NB4 (cell line): ENCODE results near the gene NRP1.

ENCODE experiments used
- DNase-seq: peaks from one replicate; pipeline ENCODE4 v3.0.0; 2010; ENCODE audit warnings: low read depth
- H3K4me3 ChIP-seq: one replicate; pipeline ENCODE4 v1.5.1; 2011; ENCODE audit warnings: mild to moderate bottlenecking, low read depth, low read length, moderate library complexity
- MYC ChIP-seq: IDR thresholded peaks from 2 replicates; pipeline ENCODE4 v1.6.1; 2011; ENCODE audit warnings: low read depth, low read length
- POLR2A ChIP-seq: IDR thresholded peaks from 2 replicates; pipeline ENCODE4 v1.6.1; 2011; ENCODE audit warnings: mild to moderate bottlenecking; ENCODE audit not compliant: insufficient read length; ENCODE audit errors: extremely low read depth
- TF ChIP-seq, protein P1 (sequence below): IDR thresholded peaks from one replicate; pipeline ENCODE4 v1.5.1; 2012; ENCODE audit warnings: low read depth, low read length
- TF ChIP-seq, protein P2 (sequence below): IDR thresholded peaks from 2 replicates; pipeline ENCODE4 v1.6.1; 2011; ENCODE audit warnings: low read depth, low read length

NRP1 gene

DNA sequence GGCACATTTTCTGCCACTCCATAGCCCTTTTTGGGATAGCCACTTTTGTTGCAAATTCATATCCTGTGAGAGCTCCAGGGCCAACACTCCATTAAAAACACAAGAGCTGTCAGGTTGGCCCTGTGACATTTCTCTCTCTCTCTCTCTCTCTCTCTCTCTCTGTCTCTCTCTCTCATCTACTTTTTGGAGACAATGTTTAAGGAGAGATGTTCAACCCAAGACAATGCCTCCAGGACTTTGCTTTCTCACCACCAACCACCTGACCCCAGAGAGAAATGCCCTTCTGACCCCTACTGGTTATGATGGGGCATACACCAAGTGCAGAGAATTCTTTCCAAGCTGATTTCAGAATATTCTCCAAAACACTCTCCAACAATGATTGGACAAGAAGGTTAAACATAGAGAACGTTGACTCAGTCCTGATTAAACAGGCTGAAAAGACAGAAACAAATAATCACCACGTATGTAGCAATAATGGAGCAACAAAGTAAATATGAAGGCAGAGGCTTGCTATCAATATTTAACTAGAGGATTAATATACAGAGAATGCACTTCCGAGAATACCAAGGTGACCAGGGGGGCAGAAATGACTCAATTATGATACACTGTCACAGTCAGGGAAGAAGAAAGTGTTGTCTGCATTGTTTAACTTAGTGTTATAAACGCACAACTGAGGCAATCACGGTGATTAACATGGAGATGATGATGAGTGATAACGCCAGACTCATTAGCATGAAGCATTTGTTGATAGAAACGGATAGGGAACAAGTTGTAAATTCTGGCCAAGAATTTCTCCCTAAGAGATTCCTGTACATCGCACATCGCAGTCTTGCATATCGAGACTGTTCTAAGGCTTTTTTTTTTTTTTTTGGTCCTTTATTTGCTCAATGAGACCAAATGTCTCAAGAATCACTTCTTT is 178.5 kb downstream of the NRP1 start:
- TF ChIP-seq POLR2A, result no peak
- TF ChIP-seq, protein P1, sequence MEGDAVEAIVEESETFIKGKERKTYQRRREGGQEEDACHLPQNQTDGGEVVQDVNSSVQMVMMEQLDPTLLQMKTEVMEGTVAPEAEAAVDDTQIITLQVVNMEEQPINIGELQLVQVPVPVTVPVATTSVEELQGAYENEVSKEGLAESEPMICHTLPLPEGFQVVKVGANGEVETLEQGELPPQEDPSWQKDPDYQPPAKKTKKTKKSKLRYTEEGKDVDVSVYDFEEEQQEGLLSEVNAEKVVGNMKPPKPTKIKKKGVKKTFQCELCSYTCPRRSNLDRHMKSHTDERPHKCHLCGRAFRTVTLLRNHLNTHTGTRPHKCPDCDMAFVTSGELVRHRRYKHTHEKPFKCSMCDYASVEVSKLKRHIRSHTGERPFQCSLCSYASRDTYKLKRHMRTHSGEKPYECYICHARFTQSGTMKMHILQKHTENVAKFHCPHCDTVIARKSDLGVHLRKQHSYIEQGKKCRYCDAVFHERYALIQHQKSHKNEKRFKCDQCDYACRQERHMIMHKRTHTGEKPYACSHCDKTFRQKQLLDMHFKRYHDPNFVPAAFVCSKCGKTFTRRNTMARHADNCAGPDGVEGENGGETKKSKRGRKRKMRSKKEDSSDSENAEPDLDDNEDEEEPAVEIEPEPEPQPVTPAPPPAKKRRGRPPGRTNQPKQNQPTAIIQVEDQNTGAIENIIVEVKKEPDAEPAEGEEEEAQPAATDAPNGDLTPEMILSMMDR, result peak; percentile 26
- TF ChIP-seq, protein P2, sequence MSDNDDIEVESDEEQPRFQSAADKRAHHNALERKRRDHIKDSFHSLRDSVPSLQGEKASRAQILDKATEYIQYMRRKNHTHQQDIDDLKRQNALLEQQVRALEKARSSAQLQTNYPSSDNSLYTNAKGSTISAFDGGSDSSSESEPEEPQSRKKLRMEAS, result no peak
- DNase-seq, result peak; percentile 23
- no peak overlapping the region for H3K4me3 ChIP-seq

DNA sequence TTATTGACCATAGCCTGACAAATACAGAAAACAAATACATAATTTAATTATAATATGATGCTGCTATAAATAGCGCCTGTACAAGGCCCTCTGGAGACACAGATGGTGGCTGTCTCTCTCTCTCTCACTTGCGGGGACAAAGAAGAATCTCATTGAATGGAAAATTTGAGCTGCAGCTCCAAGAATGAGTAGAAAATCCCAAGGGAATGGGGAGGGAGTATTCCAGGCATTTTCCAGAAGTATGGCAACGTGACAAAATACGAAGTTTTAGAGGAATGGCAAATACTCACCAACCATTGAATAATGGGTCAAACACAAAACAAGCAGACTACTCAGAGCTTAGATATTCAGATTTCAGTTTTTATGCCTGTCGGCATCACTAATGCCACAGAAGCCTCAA is 179.9 kb downstream of the NRP1 start:
- no peak overlapping the region for H3K4me3 ChIP-seq
- no peak for DNase-seq
- TF ChIP-seq, protein P2, result no peak
- TF ChIP-seq, protein P1, result no peak
- TF ChIP-seq POLR2A (no peak), MYC (no peak)

DNA sequence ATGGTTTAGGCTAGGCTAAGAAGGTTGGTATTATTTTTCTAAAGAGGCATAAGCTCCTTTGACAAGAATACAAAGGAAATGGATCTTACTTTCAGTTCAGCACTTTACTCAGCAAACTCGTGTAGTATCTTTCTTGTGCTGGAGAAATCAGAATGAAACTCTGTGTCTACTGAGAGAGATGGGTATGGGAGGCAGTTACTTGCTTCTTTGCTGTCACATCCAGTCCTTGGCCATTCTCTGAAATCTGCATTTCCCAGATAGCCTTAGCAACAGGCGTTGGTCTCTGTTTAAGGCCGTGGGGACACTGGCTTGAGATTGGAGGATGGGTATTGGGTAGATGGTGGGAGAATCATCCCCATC is 180.5 kb downstream of the NRP1 start:
- TF ChIP-seq POLR2A (no peak), MYC (no peak)
- TF ChIP-seq, protein P2, result no peak
- TF ChIP-seq, protein P1, result no peak
- DNase-seq, result no peak
- no peak overlapping the region for H3K4me3 ChIP-seq

DNA sequence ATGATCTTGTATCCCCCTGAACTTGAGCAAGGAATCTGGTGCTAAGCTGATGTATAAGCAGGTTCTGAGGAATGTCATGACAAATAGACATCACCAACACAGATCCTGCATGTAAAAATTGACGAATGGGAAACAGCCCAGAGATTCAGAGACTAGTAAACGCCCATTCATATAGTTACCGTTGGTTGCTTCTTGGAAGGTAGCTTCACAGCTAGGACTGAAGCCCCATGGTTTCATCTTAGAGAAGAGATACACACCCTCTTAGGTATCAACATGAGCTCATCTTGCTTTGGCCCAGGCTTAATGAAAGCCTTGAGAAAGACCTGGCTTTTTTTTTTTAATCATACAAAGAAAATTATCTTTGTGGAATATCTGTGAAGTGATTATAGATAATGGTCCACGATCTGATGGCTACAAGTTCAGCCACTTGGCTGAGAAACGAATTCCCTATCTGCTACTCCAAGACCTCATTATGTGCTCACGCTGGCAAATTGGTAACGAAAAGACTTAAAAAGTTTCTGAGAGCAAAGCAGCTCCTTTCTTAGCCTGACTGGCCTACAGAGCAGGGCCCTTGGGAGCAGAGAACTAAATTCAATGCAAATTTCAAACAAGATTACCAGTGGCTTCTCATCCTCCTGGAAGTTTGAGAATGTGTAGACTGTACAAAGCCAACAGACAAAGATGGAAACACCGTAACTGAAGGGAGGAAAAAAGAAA is 181.1 kb downstream of the NRP1 start:
- TF ChIP-seq, protein P1, result no peak
- no peak for TF ChIP-seq POLR2A
- TF ChIP-seq, protein P2, result no peak
- TF ChIP-seq MYC, result no peak
- no peak for DNase-seq
- H3K4me3 ChIP-seq, result no peak overlapping the region

DNA sequence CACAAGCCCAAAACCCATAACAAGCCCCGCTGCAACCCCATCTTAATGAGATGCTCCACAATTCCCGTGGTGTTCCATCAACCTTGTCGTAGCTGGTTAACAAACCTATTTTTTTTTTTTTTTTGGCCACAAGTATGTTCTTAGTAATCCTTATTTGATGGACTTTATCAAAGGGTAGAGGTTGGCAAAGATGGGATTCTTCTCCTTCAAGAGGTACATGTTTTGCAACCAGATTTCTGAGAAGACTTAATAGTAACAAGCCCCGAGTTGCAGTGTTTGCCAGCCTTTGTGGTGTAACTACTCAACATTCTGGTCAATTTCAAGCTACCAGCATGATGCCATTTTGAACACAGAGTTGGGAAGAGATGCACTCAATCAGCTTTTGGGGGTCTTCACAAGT is 181.7 kb downstream of the NRP1 start:
- TF ChIP-seq, protein P1, result no peak
- TF ChIP-seq MYC (no peak), POLR2A (no peak)
- TF ChIP-seq, protein P2, result no peak
- H3K4me3 ChIP-seq, result no peak overlapping the region
- DNase-seq, result no peak
